HG03439 (cell line): Measurements from ENCODE around the gene BICD1.
"Not testable (repeated sequence)": the region's sequence is repeated elsewhere in the genome, so short reads cannot be mapped to it uniquely, and the experiment has no call there.

Source experiments
- ATAC-seq: cut with Tn5 transposase; IDR thresholded peaks from one replicate; pipeline ENCODE4 v1.9.1; 2021; ENCODE audit warnings: mild to moderate bottlenecking, moderate library complexity; ENCODE audit not compliant: unreplicated experiment

The BICD1 gene

DNA sequence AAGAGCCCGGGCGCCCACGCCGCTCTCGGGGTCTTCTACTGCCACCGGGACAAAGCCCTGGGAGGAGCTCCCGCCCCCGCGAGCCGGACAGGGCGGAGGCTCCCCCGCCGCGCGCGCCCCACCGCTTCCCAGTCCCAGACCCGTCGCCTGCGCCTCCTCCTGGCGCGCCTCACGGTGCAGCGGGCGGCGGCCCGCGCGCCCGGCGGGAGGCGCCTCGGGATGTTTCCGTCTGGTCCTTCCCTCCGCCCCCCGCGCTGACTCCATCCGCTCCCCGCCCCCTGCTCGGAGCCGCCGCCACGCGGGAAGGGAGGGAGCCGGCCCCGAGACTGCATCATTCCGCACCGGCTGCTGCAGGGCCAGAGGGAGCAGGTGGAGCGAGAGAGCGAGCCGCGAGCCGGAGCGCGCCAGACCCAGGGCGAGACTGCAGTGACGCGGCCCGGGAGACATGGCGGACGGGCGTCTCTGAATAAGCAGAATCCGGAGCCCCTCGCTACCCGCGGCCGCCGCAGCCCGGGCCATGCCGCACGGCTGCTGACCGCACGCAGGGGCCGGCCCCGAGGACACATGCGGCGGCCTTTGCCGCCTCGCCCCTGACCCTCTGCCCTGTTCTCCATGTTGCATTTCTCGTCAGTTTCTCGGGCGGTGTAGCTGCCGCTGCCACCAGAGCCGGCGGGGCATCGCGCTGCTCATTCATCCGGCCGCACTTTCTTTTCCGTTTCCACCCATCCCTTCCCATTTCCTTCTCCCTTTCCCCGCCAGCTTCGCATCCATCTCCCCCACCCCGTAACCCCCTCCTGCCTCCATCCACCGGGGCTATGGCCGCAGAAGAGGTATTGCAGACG lies at the start of gene BICD1:
TSS of gene BICD1 (plus strand) at position 331 of the 842 bp plus-strand sequence. CDS start at position 816, 485 bp downstream.
- peak; percentile 76 for ATAC-seq

DNA sequence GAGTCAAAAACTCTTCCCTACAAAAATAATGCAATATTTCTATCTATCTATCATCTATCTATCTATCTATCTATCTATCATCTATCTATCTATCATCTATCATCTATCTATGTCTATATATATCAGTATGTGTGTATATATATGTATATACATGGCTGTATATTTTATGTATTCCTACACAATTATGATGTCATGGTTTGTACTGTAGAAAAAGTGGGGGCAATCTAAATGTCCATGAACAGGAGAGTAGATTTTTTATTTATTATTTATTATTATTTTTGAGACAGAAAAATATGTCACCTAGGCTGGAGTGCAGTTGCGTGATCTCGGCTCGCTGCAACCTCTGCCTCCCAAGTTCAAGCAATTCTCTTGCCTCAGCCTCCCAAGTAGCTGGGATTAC lies 45.6 kb upstream of the BICD1 start:
- no peak for ATAC-seq

DNA sequence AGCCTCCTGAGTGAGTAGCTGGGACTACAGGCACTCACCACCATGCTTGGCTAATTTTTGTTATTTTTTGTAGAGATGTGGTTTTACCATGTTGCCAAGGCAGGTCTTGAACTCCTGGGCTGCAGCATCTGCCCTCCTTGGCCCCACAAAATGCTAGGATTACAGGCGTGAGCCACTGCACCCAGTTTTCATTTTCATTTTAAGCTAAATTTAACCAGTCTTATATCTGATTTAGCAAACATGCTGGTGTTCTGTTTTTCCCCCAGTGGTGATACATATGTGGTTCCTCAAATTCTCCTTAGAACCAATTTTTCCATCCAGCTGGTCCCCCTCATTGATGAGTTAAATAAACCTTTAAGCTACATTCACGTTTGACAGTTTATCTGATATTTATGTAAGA lies 43.8 kb upstream of the BICD1 start:
- no peak for ATAC-seq

DNA sequence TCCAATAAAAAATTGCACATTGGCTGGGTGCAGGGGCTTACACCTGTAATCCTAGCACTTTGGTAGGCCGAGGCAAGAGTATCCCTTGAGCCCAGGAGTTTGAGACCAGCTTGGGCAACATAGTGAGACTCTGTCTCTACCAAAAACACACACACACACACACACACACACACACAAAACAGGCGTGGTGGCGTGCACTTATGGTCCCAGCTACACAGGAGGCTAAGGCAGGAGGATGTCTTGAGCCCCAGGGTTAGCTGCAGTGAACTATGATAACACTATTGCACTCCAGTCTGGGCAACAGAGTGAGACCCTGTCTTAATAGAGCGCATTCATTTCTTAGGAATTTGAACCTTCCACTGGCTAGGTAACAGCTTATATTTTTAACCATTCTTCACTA lies 42.9 kb upstream of the BICD1 start:
- ATAC-seq = no peak

DNA sequence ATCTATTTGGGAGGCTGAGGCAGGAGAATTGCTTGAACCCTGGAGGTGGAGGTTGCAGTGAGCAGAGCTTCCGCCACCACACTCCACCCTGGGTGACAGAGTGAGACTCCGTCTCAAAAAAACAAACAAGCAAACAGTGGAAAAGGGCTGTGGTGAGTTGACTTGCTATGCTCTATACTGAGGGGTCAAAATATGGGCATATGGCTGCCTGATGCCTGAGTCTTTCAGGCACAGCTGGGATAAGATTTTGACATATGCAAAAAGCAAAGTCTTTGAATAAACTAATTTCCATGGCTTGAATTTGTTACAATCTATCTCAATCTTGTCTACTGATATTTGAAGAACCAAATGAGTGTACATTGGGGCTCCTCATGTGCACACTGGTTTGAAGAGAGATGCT lies 40.4 kb upstream of the BICD1 start:
- no peak for ATAC-seq

DNA sequence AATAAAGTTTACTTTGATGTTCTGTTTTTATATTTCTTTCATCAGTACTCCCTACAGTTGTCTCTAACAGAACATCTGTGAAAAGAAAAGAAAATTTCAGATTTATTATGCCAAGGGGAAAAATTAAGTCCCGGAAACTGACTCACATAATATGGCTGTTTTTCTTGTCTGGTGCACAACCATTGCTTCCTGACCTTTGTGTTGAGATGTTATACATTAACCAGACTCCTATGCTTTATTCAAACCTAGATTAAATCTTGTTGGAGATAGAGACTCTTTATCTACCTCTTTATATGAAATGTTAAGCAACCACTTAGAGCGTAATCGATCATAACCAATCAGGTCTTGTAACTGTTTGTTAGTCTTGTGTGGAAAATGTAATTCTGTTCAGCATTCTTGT lies 37.6 kb upstream of the BICD1 start:
- no peak for ATAC-seq

DNA sequence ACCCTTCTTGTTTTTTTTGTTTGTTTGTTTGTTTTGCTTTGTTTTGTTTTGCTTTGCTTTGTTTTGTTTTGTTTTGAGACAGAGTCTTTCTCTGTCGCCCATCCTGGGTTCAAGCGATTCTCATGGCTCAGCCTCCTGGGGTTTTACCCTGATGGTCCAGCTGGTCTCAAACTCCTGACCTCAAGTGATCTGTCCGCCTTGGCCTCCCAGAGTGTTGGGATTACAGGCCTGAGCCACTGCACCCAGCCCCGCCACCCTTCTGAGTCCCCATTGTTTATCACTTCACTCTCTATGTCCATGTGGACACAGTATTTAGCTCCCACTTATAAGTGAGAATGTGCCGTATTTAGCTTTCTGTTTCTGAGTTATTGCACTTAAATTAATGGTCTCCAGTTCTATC lies 36.9 kb upstream of the BICD1 start:
- no peak for ATAC-seq

DNA sequence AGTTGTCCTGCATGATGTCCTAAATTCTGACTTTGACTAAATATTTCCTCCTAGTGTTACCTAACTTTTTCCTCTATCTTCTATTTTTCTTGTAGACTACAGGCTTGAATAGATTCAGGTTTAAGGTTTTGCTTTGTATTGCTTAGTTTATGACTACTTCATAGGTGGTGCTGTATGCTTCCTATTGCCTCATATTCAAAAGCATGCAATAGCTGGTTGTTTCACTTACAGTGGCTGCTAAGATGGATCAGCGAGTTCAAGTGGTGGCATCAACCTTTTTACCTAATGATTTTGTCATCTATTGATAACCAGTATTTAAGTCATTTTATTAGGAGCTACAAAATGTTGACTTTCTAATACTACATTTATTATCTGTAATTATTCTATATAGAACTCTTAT lies 36.3 kb upstream of the BICD1 start:
- no peak for ATAC-seq

DNA sequence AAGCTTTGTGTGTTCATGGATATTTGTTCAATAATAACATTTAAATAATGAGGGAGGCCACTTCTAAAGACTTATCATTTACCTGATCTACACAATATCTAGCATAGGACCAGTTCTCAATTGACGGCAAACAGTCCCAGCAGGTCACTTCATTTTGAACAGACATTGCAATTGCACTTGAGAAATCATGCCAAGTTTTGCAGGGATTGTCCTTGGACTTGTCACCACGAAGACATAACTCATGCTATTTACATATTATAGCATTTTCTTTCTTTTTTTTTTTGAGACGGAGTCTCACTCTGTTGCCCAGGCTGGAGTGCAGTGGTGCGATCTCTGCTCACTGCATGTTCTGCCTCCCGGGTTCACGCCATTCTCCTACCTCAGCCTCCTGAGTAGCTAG lies 34.5 kb upstream of the BICD1 start:
- no peak for ATAC-seq

DNA sequence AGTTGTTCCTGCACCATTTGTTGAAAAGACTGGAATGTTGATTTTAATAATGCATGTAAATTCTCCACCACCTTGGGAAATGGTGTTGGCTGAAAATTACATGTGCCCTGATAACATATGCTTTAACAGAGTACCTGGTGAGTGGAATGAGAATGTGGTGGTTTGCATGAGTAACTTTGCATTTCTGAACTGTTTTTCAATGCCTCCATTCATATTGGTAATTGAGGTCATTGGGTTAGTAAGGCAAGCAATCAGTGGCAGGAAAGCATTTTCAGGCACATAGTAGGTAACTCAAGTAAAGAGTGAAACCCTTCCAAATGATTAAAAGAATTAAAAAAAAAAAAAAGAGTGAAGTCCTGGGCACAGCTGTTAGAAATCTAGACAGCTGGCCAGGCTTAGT lies 32.2 kb upstream of the BICD1 start:
- ATAC-seq = no peak

DNA sequence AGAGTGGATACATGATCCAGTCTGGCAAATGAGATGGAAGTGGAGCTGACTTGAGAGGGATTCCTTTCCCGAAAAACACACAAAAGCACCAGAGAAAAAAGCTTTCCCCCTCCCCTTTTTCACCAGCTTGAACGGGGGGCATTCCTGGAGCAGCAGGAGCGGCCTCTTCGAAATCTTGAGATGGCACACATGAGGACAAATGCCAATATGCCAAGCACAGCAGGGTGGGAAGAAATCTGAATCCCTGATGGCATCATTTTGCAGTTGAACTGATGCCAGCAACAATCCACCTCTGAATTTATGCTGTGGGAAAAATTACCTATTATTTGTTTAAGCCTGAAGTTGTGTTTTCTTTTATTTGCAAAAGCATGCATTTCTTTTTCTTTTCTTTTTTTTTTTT lies 29.7 kb upstream of the BICD1 start:
- ATAC-seq = no peak

DNA sequence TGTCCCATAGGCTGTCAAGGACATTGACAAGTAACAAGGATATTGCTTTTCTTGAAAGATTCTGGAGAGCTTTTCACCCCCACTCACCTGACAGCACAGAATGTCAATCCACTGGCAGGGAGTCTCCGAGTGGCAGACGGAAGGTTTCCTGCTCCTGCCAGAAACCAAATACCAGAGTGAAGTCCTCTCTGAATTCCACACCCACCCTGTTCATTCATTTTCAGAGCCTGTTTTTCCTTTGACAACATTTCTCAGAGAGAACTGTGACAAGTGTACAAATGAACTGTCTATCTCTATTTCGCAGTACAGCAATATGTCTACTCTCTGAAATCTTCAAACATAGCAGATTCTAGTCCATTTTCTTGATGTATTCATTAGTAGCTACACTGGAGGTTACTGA lies 26.2 kb upstream of the BICD1 start:
- ATAC-seq = no peak

DNA sequence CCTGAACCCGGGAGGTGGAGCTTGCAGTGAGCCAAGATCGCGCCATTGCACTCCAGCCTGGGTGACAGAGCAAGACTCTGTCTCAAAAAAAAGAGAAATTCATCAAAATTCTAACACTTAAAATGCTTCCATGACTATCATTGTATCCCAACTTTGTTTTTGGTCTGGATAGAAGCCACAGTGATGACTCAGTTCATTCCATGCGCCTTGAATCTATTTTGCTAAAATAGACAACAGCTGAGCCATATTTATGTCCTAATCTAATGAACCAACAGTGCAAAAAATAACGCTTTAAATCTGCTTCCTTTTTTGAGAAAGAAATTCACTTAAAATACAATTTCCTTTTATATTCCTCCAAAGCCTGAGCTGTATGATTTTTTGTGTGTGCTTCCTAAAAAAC lies 23.2 kb upstream of the BICD1 start:
- no peak for ATAC-seq

DNA sequence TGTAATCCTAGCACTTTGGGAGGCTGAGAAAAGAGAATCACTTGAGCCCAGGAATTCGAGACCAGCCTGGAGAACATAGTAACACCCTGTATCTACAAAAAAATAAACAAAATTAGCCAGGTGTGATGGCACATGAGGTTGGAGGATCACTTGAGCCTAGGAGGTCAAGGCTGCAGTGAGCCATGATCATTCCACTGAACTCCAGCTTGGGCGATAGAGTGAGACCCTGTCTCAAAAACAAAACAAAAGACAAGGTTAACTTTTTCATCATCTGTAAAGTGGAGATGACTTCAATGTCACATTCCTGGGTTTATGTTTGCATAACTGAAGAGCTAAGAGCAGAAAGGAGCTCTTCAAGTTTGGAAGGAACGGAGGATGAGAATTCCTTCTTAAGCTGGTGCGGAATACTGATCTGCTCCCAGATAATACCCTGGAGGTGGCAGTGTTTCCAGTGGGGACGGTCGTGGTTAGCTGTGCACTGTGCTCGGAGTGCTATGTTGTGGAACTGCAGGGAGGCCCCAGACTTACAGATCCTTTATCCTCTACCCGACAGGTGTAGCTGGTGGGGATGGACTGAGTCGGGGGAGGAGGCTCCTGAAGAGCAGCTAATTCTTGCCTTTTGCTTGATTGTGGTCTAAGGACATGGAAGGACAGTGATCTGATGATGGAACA lies 22.5 kb upstream of the BICD1 start:
- no peak for ATAC-seq

DNA sequence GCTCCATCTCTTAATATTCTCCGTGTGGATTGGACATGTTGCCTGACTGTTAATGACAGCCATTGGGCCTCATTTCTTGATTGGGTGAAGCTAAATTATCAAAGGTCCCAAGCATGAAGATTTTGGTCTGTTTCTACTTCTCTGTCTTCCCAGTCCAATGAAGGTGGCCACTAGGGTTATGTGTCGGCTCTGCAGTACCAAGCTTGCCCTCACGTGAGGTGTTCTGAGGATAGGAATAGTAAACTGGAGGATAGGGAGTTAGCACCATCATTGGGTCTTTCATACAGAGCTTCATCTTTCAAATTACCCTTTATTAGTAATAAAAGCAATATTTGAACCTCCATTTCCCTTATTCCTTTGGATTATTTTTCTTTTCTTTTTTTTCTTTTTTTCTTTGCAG lies 21.9 kb upstream of the BICD1 start:
- ATAC-seq = no peak

DNA sequence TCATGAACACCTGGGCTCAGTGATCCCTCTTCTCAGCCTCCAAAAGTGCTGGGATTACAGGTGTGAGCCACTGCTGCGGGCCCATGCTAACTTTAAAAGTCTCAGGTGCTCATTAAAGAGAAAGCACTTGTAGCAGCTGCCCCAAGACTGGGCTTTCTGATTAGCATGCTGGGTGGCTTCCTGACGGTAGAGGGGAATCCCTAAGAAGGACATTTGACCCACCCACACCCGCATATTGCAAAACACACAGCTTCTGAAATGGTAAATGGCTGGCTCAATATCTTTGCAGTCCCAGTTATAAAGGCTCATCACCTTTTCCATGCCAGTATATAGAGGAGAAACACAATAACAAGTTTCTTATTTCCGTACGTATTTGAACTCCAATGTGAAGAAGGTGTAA lies 19.3 kb upstream of the BICD1 start:
- ATAC-seq = no peak

DNA sequence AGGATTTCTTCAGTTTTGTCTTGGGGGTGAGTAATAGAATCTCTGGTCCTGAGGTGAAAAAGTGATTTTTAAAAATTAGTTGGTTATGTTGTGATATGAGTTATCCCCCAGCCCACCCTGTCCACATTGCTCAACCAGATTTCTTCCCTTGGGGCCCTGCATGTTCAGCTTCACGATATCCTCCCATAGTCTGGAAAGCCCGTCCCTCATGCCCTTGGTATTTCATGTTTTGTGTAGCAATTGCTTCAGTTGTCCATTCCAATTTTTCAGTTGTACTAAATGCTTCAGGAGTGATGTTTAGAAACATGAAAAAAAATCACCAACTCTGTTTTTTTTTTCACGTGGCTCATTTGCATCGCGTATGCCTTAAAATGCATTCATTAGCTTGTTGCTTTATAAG lies 17.5 kb upstream of the BICD1 start:
- no peak for ATAC-seq

DNA sequence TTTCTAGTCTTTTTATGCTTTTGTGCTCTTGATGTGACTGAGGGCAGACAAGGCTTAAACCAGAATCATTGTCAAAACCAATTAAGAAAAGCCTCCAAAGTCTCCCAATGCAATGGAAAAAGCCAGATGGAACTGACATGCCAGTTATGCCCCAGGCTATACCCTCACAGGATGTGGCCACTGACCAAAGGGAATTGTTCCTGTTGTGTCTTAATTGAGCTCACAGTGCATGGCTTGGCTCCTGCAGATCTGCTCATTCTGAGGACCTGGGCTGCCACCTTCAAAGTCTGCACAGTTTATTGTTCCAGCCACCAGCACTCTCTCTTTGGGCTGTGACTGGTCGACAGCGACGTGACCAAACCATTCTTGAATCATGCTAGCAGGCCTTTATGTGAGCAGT lies 17.1 kb upstream of the BICD1 start:
- no peak for ATAC-seq

DNA sequence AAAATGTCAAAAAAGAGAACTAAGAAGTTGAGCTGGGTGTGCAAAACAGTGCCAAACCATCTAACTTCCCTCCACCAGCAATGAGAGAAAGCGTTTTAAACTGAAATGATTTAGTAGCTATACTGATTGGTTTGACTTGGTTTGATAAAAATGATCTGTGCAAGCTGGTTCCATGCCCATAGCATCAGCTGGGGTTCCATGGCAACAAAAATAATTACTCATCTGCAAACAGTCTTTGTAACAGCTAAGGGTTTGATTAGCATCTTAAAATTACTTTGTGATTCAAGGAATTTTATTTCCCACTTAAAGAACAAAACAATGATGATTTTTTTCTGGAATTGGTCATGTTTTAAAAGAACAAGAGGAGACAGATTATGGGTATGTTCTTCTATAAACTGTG lies 15.0 kb upstream of the BICD1 start:
- no peak for ATAC-seq

DNA sequence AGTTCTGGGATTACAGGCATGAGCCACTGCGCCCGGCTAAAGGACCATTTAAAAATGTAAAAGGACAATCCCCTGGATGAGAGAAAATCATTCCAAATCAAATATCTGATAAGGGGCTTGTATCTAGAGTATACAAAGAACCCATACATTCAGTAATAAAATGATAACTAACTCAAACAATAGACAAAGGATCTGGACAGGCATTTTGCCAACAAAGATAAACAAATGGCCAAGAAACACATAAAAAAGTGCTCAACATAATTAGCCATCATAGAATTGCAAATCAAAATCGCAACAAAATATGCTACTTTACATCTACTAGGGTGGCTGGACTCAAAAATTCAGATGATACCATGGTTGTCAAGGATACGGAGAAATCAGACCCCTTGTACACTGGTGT lies 8.5 kb upstream of the BICD1 start:
- no peak for ATAC-seq

DNA sequence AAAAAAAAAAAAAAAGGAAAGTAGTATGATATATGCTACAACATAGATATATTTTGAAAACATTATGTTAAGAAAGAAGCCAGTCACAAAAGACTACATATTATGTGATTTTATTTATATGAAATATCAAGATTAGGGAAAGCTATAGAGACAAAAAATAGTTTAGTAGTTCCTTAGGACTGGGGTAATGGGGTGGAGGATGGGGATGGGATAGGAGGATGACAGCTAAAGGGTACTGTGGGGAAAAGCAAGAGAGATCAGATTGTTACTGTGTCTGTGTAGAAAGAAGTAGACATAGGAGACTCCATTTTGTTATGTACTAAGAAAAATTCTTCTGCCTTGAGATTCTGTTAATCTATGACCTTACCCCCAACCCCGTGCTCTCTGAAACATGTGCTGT lies 7.4 kb upstream of the BICD1 start:
- not testable (repeated sequence) for ATAC-seq

DNA sequence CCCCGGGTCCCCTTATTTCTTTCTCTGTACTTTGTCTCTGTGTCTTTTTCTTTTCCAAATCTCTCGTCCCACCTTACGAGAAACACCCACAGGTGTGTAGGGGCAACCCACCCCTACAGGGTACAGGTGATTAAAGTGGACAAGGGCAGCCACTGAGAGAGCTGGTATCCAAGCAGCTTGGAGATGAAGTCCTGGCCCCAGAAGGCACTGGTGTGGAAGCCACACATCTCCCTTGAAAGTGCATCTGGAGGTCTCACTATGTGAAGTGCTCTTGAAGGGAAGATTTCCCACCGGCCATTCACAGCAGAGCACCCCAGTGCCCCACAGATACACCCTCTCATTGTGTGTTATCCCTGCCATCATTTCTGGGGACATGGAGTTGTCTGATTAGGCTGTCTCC lies 6.3 kb upstream of the BICD1 start:
- ATAC-seq = no peak

DNA sequence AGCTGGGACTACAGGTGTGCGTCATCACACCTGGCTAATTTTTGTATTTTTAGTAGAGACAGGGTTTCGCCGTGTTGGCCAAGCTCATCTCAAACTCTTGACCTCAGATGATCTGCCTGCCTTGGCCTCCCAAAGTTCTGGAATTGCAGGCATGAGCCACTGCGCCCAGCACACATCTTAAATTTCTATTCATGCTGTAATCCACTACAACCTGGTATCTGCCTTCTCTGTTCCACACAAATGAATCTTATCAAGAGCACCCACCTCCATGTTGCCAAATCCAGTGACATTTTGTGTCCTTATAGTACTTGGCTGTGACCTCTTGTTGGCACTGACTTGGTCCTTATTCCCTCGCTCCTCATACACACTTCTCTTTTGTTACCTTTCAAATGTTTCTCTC lies 5.8 kb upstream of the BICD1 start:
- ATAC-seq = no peak
